ENCODE measurements around the gene FYCO1. TPM values are rescaled to one million over a fixed set of nuclear protein-coding genes. Genes with fewer than 3 reads are reported as not detected.

The FYCO1 gene
- total and polyA plus RNA-seq, 8 donors = 19.0 to 42.7 (median 20.4) TPM

GRCh38 chr3:46019707-46020106, 24.1 kb upstream of the FYCO1 start:
- ATAC-seq = no peak
- Histone ChIP-seq H3K4me1 (peaks cover 0 to 13% of the 10 kb centered on the region in 2 donors), H3K36me3 (no peaks in the 10 kb centered on the region), H3K4me3 (no peak overlapping the region), H3K27me3 (no peaks in the 10 kb centered on the region), H3K27ac (no peak overlapping the region), H3K9me3 (no peaks in the 10 kb centered on the region)
- DNase-seq = no peak
- intact Hi-C loops (cut with DNase I) = no loop called here
- TF ChIP-seq, protein P1, sequence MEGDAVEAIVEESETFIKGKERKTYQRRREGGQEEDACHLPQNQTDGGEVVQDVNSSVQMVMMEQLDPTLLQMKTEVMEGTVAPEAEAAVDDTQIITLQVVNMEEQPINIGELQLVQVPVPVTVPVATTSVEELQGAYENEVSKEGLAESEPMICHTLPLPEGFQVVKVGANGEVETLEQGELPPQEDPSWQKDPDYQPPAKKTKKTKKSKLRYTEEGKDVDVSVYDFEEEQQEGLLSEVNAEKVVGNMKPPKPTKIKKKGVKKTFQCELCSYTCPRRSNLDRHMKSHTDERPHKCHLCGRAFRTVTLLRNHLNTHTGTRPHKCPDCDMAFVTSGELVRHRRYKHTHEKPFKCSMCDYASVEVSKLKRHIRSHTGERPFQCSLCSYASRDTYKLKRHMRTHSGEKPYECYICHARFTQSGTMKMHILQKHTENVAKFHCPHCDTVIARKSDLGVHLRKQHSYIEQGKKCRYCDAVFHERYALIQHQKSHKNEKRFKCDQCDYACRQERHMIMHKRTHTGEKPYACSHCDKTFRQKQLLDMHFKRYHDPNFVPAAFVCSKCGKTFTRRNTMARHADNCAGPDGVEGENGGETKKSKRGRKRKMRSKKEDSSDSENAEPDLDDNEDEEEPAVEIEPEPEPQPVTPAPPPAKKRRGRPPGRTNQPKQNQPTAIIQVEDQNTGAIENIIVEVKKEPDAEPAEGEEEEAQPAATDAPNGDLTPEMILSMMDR (IDR thresholded peaks at IDR 0.05) = no peak

- intact Hi-C loops (cut with DNase I) = no loop called here
- DNase-seq = peak in 1 of 4 donors; percentile 63
- Histone ChIP-seq H3K9me3 (no peaks in the 10 kb centered on the region), H3K27ac (no peak overlapping the region), H3K27me3 (no peaks in the 10 kb centered on the region), H3K4me3 (no peak overlapping the region), H3K36me3 (no peaks in the 10 kb centered on the region), H3K4me1 (peaks cover 0 to 13% of the 10 kb centered on the region in 2 donors)
- ATAC-seq = peak; percentile 84
- TF ChIP-seq, protein P1 (IDR thresholded peaks at IDR 0.05) = no peak
Observed at GRCh38 chr3:46017720-46018119, 22.1 kb upstream of the FYCO1 start.

GRCh38 chr3:46013316-46014094, 17.9 kb upstream of the FYCO1 start:
- no peaks in the 10 kb centered on the region for H3K36me3 ChIP-seq
- H3K27me3 ChIP-seq = no peaks in the 10 kb centered on the region
- TF ChIP-seq, protein P1 (IDR thresholded peaks at IDR 0.05) = no peak
- DNase-seq (no peak), ATAC-seq (no peak)
- intact Hi-C loops (cut with DNase I) = no loop called here
- H3K4me1 ChIP-seq = peaks cover 0 to 13% of the 10 kb centered on the region in 2 donors
- H3K27ac ChIP-seq = no peak overlapping the region
- no peak overlapping the region for H3K4me3 ChIP-seq
- H3K9me3 ChIP-seq = no peaks in the 10 kb centered on the region

GRCh38 chr3:46012246-46012645, 16.6 kb upstream of the FYCO1 start:
- DNase-seq (no peak), ATAC-seq (no peak)
- H3K4me3 ChIP-seq = no peak overlapping the region
- no peaks in the 10 kb centered on the region for H3K36me3 ChIP-seq
- peaks cover 0 to 2% of the 10 kb centered on the region in 2 donors for H3K4me1 ChIP-seq
- no peaks in the 10 kb centered on the region for H3K9me3 ChIP-seq
- no peaks in the 10 kb centered on the region for H3K27me3 ChIP-seq
- no peak overlapping the region for H3K27ac ChIP-seq
- TF ChIP-seq, protein P1 (IDR thresholded peaks at IDR 0.05) = no peak
- intact Hi-C loops (cut with DNase I) = no loop called here

- DNase-seq = no peak
Observed at GRCh38 chr3:46010519-46011113, 15.0 kb upstream of the FYCO1 start.

More at GRCh38 chr3:46010519-46011113, 15.0 kb upstream of the FYCO1 start:
- intact Hi-C loops (cut with DNase I) = no loop called here
- no peaks in the 10 kb centered on the region for H3K36me3 ChIP-seq
- no peaks in the 10 kb centered on the region for H3K9me3 ChIP-seq
- H3K27me3 ChIP-seq = no peaks in the 10 kb centered on the region
- H3K4me3 ChIP-seq = no peak overlapping the region
- TF ChIP-seq, protein P1 (IDR thresholded peaks at IDR 0.05) = no peak
- H3K27ac ChIP-seq = no peak overlapping the region
- ATAC-seq = no peak
- peaks cover 7 to 10% of the 10 kb centered on the region in 2 donors for H3K4me1 ChIP-seq

Measured in left lung (tissue), 10 donors.